ENCODE measurements around the gene BCORL1.

DNA sequence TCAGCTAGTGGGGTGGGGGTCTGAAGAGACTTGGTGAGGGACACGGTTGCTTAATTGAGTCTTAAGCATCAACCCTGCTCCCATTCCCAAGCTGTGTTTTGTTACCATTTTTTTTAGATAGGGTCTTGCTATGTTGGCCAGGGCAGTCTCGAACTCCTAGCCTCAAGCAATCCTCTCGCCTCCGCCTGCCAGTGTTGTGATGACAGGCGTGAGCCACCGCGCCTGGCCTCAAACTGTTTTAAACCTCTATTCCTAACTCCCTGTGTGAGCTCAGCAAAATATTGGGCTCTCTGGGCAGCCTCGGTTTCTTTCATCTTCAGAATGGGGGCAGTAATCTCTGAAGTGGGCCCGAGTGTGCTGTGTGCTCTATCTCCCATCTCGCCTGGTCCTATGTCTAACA is 26.3 kb upstream of the BCORL1 start:
- TF ChIP-seq CTCF (IDR thresholded peaks at IDR 0.05; ENCODE audit: low read depth, low read length) (no peak), EZH2phosphoT487 (IDR thresholded peaks at IDR 0.05; ENCODE audit: low read depth) (no peak)

All from OCI-LY3 (cell line).